GM19035 (cell line): ENCODE measurements around the gene WDR47.
"Not testable (repeated sequence)": the region's sequence is repeated elsewhere in the genome, so short reads cannot be mapped to it uniquely, and the experiment has no call there.

ENCODE experiments used
- ATAC-seq: cut with Tn5 transposase; IDR thresholded peaks from one replicate; pipeline ENCODE4 v1.9.1; 2021; ENCODE audit not compliant: unreplicated experiment

Gene WDR47

GRCh38 chr1:109056064-109056463, 14.2 kb upstream of the WDR47 start:
- no peak for ATAC-seq

GRCh38 chr1:109052145-109052544, 10.2 kb upstream of the WDR47 start:
- ATAC-seq, result not testable (repeated sequence)

GRCh38 chr1:109050228-109050995, 8.5 kb upstream of the WDR47 start:
- ATAC-seq, result no peak

GRCh38 chr1:109048335-109048734, 6.4 kb upstream of the WDR47 start:
- ATAC-seq, result no peak

GRCh38 chr1:109047339-109047738, 5.4 kb upstream of the WDR47 start:
- no peak for ATAC-seq

- no peak for ATAC-seq
Observed at GRCh38 chr1:109046671-109047070, 4.8 kb upstream of the WDR47 start.

GRCh38 chr1:109045595-109045994, 3.7 kb upstream of the WDR47 start:
- no peak for ATAC-seq

- ATAC-seq, result peak; percentile 31
Observed at GRCh38 chr1:109040989-109041620, 797 bp downstream of the WDR47 start.

- ATAC-seq, result no peak
Observed at GRCh38 chr1:109040627-109040988, 1.3 kb downstream of the WDR47 start.

- no peak for ATAC-seq
Observed at GRCh38 chr1:109034382-109034781, 7.5 kb downstream of the WDR47 start.

GRCh38 chr1:109029493-109029892, 12.4 kb downstream of the WDR47 start:
- not testable (repeated sequence) for ATAC-seq

- no peak for ATAC-seq
Observed at GRCh38 chr1:109027841-109028240, 14.1 kb downstream of the WDR47 start.

- no peak for ATAC-seq
Observed at GRCh38 chr1:109025694-109026093, 16.2 kb downstream of the WDR47 start.

- ATAC-seq, result no peak
Observed at GRCh38 chr1:109024646-109025045, 17.3 kb downstream of the WDR47 start.

GRCh38 chr1:109020693-109021257, 21.1 kb downstream of the WDR47 start:
- no peak for ATAC-seq

GRCh38 chr1:109017719-109018118, 24.2 kb downstream of the WDR47 start:
- ATAC-seq, result not testable (repeated sequence)

GRCh38 chr1:109017134-109017533, 24.8 kb downstream of the WDR47 start:
- ATAC-seq, result no peak

GRCh38 chr1:109011335-109011734, 30.6 kb downstream of the WDR47 start:
- no peak for ATAC-seq

GRCh38 chr1:108996622-108997021, 45.3 kb downstream of the WDR47 start:
- ATAC-seq, result not testable (repeated sequence)

GRCh38 chr1:108983114-108983513, 58.8 kb downstream of the WDR47 start:
- no peak for ATAC-seq

- ATAC-seq, result no peak
Observed at GRCh38 chr1:108976658-108977057, 65.2 kb downstream of the WDR47 start.

- ATAC-seq, result no peak
Observed at GRCh38 chr1:108972951-108973350, 69.0 kb downstream of the WDR47 start.
